HG02938 (cell line): ENCODE measurements around the gene PKDCC.
A peak's percentile ranks its signal among the peaks of the same experiment; 100 is the strongest.

Source experiments
- ATAC-seq: cut with Tn5 transposase; IDR thresholded peaks from one replicate; pipeline ENCODE4 v1.9.1; 2021; ENCODE audit warnings: mild to moderate bottlenecking, moderate library complexity; ENCODE audit not compliant: unreplicated experiment

Gene PKDCC

GRCh38 chr2:42104621-42105020, 56.8 kb downstream of the PKDCC start:
- ATAC-seq, result no peak

GRCh38 chr2:42105330-42106256, 57.8 kb downstream of the PKDCC start:
- peak; percentile 40 for ATAC-seq

- ATAC-seq, result no peak
Observed at GRCh38 chr2:42106257-42106816, 58.5 kb downstream of the PKDCC start.

- no peak for ATAC-seq
Observed at GRCh38 chr2:42107249-42108042, 59.6 kb downstream of the PKDCC start.
